Measurements from ENCODE around the gene ITGBL1. TPM values are rescaled to one million over a fixed set of nuclear protein-coding genes. Genes with fewer than 3 reads are reported as not detected.

Gene ITGBL1
- total and polyA plus RNA-seq, 2 of the 4 experiments (the other 2 are of a cell fraction): 22.2 to 24.2 TPM

DNA sequence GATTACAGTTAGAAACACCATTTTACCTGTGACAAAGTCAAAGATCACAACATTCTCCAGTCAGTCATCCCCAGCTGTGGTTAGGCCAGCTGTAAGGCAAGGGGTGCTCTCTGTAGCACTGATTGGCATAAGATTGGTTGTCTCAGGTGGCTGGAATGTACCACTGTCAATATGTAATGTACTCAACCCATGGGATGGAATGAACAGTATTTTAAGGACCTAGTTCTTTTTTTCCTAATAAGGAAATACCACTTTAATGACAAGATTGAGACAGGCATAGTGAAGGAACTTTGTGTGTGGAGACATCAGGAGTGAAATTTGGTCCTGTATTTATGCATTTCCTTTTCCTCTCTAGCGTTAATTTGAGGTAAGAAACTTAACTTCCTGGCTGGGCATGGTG is 310.7 kb downstream of the ITGBL1 start:
- H3K4me2 ChIP-seq (ENCODE audit: low read depth, low read length): no peak overlapping the region
- H3K9me3 ChIP-seq (ENCODE audit: control insufficient read depth, insufficient read depth, low read length): no peaks in the 10 kb centered on the region
- H3K36me3 ChIP-seq (ENCODE audit: control insufficient read depth, insufficient read depth, low read length): no peaks in the 10 kb centered on the region
- H2AK5ac ChIP-seq (ENCODE audit: low read depth, low read length): no peak overlapping the region
- intact Hi-C loops (cut with micrococcal nuclease): no loop called here
- no CpG with 5 or more reads among the region's 1 CpG for WGBS, 2 experiments (ENCODE audit: extremely low coverage in 2 of 2, insufficient read length in 1 of 2)
- H3K56ac ChIP-seq (ENCODE audit: extremely low read depth, insufficient read depth, low read length): no peak overlapping the region
- dilution Hi-C loops (cut with HindIII; ENCODE audit: low sequenced_read_pairs, unreplicated experiment): no loop called here
- TF ChIP-seq BHLHE40 (IDR thresholded peaks at IDR 0.05; ENCODE audit: low read depth, low read length) (no peak), RAD21 (IDR thresholded peaks at IDR 0.05; ENCODE audit: low read length) (no peak), POLR2A (IDR thresholded peaks at IDR 0.05; ENCODE audit: low read depth, low read length) (no peak), RFX5 (IDR thresholded peaks at IDR 0.05; ENCODE audit: low read depth, low read length) (no peak), MXI1 (IDR thresholded peaks at IDR 0.05; ENCODE audit: borderline replicate concordance, low read depth, low read length) (no peak), SMC3 (IDR thresholded peaks at IDR 0.05; ENCODE audit: low read depth, low read length) (no peak), RCOR1 (IDR thresholded peaks at IDR 0.05; ENCODE audit: insufficient replicate concordance, low read length) (no peak), FOS (IDR thresholded peaks at IDR 0.05; ENCODE audit: low read depth, low read length) (no peak), CHD1 (IDR thresholded peaks at IDR 0.05; ENCODE audit: low read depth, low read length) (no peak), MAFK (IDR thresholded peaks at IDR 0.05; ENCODE audit: low read depth, low read length) (no peak), MAZ (IDR thresholded peaks at IDR 0.05; ENCODE audit: borderline replicate concordance, low read depth, low read length) (no peak)
- TF ChIP-seq, protein P1, sequence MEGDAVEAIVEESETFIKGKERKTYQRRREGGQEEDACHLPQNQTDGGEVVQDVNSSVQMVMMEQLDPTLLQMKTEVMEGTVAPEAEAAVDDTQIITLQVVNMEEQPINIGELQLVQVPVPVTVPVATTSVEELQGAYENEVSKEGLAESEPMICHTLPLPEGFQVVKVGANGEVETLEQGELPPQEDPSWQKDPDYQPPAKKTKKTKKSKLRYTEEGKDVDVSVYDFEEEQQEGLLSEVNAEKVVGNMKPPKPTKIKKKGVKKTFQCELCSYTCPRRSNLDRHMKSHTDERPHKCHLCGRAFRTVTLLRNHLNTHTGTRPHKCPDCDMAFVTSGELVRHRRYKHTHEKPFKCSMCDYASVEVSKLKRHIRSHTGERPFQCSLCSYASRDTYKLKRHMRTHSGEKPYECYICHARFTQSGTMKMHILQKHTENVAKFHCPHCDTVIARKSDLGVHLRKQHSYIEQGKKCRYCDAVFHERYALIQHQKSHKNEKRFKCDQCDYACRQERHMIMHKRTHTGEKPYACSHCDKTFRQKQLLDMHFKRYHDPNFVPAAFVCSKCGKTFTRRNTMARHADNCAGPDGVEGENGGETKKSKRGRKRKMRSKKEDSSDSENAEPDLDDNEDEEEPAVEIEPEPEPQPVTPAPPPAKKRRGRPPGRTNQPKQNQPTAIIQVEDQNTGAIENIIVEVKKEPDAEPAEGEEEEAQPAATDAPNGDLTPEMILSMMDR (conservative IDR thresholded peaks at IDR 0.05; ENCODE audit: low read depth, low read length): no peak
- TF ChIP-seq, protein P2, sequence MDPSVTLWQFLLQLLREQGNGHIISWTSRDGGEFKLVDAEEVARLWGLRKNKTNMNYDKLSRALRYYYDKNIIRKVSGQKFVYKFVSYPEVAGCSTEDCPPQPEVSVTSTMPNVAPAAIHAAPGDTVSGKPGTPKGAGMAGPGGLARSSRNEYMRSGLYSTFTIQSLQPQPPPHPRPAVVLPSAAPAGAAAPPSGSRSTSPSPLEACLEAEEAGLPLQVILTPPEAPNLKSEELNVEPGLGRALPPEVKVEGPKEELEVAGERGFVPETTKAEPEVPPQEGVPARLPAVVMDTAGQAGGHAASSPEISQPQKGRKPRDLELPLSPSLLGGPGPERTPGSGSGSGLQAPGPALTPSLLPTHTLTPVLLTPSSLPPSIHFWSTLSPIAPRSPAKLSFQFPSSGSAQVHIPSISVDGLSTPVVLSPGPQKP (IDR thresholded peaks at IDR 0.05; ENCODE audit: borderline replicate concordance, low read depth, low read length): no peak
- no peak overlapping the region for H2BK5ac ChIP-seq (ENCODE audit: low read depth, low read length, poor library complexity, severe bottlenecking)
- H3K4me1 ChIP-seq (ENCODE audit: control insufficient read depth, insufficient read depth, low read length): no peaks in the 10 kb centered on the region
- no peak for DNase-seq
- ATAC-seq (ENCODE audit: low read depth): no peak
- H2BK120ac ChIP-seq (ENCODE audit: low read depth, low read length): no peak overlapping the region
- H4K8ac ChIP-seq (ENCODE audit: low read depth in 2 of 2, low read length in 2 of 2): no peak overlapping the region
- no peak overlapping the region for H4K5ac ChIP-seq (ENCODE audit: low read depth, low read length)
- H3K79me1 ChIP-seq (ENCODE audit: low read depth in 1 of 2, low read length in 2 of 2): no peaks in the 10 kb centered on the region
- H3K9ac ChIP-seq (ENCODE audit: low read depth, low read length): no peak overlapping the region
- H3K18ac ChIP-seq (ENCODE audit: low read depth, low read length): no peak overlapping the region
- no peak overlapping the region for H3K14ac ChIP-seq (replicated peaks; ENCODE audit: low read depth, low read length)
- peaks cover 2% of the 10 kb centered on the region; the same call in 1 of the 2 replicates for H3K27me3 ChIP-seq (ENCODE audit: control insufficient read depth, insufficient read depth, low read length)
- H2AFZ ChIP-seq (replicated peaks; ENCODE audit: low read length, poor library complexity): no peak overlapping the region
- ChIA-PET CTCF (no interaction called here), POLR2A (ENCODE audit: unreplicated experiment) (no interaction called here)
- H2BK15ac ChIP-seq (ENCODE audit: low read depth, low read length): no peak overlapping the region
- H4K91ac ChIP-seq (ENCODE audit: insufficient read depth, low read depth, low read length): no peak overlapping the region
- H2BK20ac ChIP-seq (ENCODE audit: low read depth, low read length): no peak overlapping the region
- H3K27ac ChIP-seq (ENCODE audit: insufficient read depth, low read length): no peak overlapping the region
- BruUV-seq (replicated peaks): no TSS peak
- H2AK9ac ChIP-seq (replicated peaks; ENCODE audit: low read depth, low read length, poor library complexity): no peak overlapping the region
- in situ Hi-C loops (cut with MboI; ENCODE audit: low sequenced_read_pairs): no loop called here
- H3K4me3 ChIP-seq (ENCODE audit: insufficient read depth, low read depth, low read length): no peak overlapping the region
- H3K4ac ChIP-seq (ENCODE audit: low read depth, low read length): no peak overlapping the region
- no peaks in the 10 kb centered on the region for H4K20me1 ChIP-seq (ENCODE audit: insufficient read depth, low read length)
- H3K23ac ChIP-seq (ENCODE audit: low read depth, low read length): no peak overlapping the region
- no peaks in the 10 kb centered on the region for H3K9me1 ChIP-seq (ENCODE audit: insufficient read depth, low read length)

Measured in IMR-90 (cell line).